Eye (tissue), 1 donor: ENCODE data around the gene HOXA5.

ENCODE experiments used
- DNase-seq: peaks from one replicate; pipeline ENCODE4 v3.0.0-alpha.2; 2015

The HOXA5 gene

GRCh38 chr7:27131390-27131819 lies 12.1 kb downstream of the HOXA5 start:
- DNase-seq: no peak

DNA sequence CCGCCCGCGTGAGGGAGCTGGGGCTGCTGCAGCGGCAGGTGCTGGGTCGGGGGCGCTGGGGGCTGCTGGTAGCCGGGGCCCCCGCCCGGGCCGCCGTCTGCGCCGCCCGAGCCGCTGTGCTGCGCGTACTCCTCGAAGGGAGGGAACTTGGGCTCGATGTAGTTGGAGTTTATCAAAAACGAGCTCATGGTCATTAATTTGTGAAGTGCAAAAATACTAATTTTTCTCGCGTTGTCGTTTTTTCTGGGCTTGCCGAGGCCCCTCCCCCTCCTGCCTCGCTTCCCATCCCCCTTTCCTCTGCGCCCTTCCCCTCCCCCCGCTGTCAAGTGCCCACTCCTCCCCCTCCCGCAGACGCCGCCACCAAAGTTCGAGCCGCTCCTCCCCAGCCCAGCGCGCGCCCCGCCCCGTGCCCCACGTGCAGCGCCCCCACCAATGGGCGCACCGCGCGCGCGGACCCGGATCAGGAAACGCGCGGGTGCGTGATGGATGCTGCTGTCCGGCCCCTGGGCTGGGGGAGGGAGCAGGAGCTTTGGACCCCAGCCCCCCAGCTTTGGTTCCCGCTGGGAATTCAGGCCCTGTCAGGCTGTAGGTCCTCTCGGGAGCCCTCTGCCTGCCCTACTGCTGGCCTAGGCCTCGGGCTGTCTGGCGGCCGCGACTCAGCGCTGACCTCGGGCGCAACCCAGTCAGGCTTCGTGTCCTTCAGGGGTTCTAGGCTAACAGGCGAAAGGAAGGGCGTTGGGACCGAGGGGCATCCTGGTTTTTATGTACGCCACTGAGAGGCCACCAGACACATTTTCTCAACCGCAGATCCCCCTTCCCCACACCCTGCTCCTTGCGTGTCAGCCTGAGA lies 12.7 kb downstream of the HOXA5 start, which contains the start of gene HOXA4:
TSS of gene HOXA4 (minus strand) at position 218 of the 850 bp plus-strand sequence. CDS start at position 194, 24 bp downstream.
- peak; percentile 75 for DNase-seq

DNA sequence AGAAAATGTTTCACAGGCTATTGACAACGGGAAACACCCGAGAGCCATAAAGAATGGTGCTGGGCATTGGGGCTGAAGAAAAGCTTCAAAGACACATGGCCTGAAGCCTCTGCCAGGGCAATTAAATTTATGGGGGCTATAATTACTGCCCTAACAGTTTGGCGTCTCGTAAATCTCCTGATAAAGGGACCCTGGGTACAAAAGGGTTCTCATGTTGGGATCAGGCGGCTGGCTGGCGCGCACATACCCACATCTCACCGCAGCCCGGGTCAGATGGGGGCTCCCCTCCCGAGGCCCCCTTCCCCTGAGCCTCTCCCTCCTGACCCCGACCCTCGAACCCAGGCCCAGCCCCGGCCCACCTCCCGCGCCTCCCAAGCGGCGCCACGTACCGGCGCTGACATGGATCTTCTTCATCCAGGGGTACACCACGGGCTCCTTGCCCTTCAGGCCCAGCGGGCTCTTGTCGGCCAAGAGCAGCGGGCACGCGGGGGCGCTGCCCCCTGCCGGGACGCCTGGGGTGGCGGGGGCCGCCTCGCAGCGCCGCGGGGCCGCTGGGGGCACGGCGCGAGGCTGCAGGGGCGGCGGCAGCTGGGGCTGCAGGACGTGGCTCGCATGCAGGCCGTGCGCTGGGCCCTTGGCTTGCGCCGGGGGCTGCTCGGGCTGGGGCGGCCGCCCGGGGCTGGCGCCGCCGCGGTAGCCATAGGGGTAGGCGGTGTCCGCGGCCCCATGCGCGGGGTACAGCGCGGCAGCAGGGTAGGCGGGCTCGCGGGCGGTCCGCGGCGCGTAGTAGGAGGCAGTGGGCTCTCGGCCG lies 13.5 kb downstream of the HOXA5 start:
- peak; percentile 44 for DNase-seq

GRCh38 chr7:27128776-27129728 lies 14.4 kb downstream of the HOXA5 start:
- no peak for DNase-seq

DNA sequence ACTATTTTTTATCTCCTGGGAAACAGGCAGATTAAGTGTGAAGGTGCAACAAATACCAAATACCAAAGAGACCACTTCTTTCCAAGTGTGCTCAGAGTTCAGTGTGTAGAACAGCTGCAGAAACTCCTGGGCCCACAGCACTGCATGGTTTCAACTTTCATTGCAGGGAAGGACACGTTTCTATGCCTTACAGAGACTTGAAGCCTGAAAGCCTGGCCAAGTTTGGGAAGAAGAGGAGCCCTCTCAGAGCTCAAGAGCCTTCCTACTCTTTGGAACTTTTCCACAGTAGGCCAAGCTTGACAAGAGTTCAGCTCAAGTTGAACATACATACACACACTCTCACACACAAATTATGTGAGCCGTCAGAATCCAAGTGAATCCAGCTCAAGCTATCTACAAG lies 15.4 kb downstream of the HOXA5 start:
- no peak for DNase-seq

DNA sequence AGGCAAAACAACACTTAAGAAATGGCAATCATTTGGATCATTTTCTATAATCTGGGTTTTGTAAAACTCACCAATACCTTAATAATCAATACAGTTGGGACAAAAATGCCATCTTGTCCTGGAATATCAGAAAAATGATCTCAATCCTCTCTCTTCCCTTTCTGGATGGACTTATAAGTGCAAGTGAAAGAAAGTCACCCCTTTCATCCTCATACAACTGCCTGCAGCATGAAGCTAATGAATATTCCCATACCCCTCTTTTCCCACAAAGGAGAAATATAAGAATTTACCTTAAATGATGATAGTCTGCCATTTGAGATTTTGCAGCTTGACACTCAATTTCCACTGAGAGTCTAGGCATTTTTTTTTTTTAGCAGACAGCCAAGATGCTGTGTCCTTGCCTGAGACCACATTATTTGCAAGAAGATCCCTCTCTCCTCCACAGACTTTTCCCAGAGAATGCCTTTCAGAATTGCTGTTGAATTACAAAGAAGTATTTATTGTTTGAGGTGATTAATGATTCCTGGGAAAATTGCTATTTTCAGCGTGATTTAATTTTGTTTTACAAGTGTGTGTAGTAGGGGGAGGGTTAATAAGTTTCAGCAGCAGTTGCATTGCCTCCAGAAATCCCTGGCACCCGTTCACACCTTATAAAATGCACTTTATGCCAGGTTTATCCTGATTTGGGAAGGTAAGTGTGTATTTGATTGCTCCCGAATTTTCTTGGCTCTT lies 16.7 kb downstream of the HOXA5 start:
- DNase-seq: no peak

- no peak for DNase-seq
Observed at GRCh38 chr7:27125986-27126394, 17.5 kb downstream of the HOXA5 start.

- no peak for DNase-seq
Observed at GRCh38 chr7:27124902-27125689, 18.4 kb downstream of the HOXA5 start.

GRCh38 chr7:27124096-27124901 lies 19.2 kb downstream of the HOXA5 start:
- no peak for DNase-seq

- DNase-seq: no peak
Observed at GRCh38 chr7:27123477-27124053, 19.9 kb downstream of the HOXA5 start.

- peak; percentile 30 for DNase-seq
Observed at GRCh38 chr7:27123007-27123476, 20.4 kb downstream of the HOXA5 start.

DNA sequence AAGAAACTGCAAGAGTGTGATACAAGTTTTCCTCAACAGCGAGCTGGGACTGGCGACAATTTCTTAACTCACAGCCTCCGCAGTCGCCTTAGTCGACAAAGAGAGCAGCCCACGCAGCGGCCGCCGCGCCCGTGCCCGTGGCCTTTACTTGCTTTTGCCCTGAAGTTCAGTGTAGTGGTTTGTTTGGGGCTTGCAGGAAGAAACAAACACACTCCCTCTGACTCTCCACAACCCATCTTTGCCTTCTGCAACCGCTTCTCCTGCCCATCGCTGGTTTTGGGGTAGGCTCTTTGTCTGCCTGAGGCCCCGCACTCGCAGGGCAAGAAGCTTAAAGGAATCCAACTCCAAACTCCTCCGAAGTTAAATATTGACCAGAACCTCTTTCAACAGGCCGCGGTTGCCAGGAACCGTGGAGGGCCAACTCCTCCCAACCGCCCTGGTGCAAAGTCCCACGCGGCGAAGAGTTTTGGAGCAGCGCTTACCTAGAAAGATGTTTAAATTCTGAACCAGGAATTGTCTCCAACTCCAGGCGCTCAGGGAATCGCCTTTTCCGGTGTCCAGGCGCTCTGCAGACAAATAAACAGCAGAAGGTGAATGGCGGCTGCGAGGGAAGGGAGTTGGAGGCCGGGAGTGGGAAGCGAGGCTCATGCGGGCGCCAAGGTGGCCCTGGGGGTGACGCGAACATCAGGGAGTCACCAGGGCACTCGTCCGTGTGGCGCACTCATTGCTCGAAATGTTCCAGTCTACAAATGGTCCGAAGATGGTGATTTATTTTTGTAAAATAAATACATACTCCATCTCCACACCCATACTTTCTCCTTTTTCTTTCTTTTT lies 21.2 kb downstream of the HOXA5 start:
- DNase-seq: no peak

- no peak for DNase-seq
Observed at GRCh38 chr7:27121684-27122076, 21.8 kb downstream of the HOXA5 start.

DNA sequence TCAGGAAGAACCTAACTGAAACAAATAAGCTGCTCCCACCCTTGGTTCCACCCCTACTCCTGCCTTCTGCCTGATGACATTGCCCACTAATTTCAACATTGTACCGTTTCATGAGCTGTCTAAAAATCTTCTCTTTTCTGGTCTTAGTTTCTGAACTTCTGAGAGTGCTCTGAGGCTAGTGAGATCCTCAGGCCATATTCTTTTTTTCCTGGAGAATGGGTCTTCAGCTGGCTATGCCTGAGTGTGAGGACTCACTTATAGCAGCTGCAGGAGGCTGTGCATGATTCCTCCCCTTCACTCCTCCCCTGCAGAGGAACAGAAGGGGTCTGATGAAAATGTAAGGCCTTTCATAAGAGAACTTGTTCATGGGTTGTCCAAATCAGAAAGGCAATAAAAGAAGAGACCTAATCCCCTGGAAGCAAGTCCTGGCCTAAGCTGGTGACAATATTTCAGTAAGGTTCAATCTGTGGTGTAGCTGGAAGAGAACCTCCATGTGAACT lies 24.0 kb downstream of the HOXA5 start:
- no peak for DNase-seq

- DNase-seq: no peak
Observed at GRCh38 chr7:27118580-27118979, 24.9 kb downstream of the HOXA5 start.

- DNase-seq: no peak
Observed at GRCh38 chr7:27117887-27118491, 25.5 kb downstream of the HOXA5 start.

GRCh38 chr7:27116962-27117886 lies 26.3 kb downstream of the HOXA5 start:
- no peak for DNase-seq
